HG03196 (cell line): ENCODE data around the gene CARD14.
"Not testable (repeated sequence)": the region's sequence is repeated elsewhere in the genome, so short reads cannot be mapped to it uniquely, and the experiment has no call there.

Source experiments
- ATAC-seq: cut with Tn5 transposase; IDR thresholded peaks from one replicate; pipeline ENCODE4 v1.9.1; 2021; ENCODE audit not compliant: unreplicated experiment

The CARD14 gene

DNA sequence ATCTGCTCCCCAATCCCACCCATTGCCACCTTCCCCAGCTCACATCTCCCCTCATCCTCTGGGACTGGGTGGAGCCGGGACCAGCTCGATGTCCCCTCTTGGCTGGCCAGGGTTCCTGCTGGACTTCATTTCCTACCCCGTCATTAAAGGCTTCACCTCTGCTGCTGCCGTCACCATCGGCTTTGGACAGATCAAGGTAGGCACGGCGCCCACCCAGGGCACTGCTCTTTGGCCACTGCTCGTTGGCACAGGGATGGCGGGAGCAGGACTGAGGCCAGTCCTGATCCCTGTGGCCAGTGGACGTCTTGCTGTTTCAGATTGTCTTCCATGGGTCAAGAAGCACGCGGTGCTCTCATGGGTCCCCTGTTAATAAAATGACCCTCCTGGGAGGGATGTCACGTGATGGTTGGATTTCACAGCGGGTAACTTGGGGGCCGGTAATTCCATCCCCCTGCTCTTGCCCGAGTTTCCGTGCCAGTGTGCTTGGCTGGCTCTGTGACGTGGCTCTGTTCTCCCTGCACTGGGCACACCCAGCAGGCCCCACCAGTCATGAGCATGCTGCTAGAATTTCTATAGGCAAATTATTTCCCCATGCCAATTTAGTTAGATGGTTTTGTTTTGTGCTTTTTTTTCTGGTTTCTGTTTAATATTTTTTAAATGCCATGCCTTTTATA lies 53.4 kb downstream of the CARD14 start:
- ATAC-seq: no peak

DNA sequence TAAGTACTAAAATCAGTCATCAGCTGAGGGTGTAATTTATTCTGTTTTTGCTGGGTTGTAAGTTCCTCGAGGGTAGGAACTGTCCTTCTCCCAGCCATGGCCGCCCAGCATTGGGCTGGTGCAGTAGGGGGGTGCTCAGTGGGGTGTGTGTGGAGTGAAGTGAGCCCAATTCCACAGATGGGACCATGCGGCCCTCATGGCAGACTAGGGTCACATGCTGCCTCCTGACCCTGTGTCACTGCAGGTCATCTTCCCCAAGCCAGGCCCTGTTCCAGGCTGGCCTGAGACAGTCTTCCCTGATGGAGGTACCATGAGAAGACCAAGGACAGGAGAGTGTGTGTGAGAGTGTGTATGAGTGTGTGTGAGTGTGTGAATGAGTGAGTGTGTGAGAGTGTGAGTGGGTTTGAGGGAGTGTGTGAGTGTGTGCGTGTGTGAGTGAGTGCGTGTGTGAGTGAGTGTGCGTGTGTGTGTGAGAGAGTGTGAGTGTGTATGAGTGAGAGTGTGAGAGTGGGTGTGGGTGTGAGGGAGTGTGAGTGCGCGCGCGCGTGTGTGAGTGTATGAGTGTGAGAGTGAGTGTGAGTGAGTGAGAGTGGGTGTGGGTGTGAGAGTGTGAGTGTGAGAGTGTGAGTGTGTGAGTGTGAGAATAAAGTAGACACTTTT lies 54.1 kb downstream of the CARD14 start:
- no peak for ATAC-seq

DNA sequence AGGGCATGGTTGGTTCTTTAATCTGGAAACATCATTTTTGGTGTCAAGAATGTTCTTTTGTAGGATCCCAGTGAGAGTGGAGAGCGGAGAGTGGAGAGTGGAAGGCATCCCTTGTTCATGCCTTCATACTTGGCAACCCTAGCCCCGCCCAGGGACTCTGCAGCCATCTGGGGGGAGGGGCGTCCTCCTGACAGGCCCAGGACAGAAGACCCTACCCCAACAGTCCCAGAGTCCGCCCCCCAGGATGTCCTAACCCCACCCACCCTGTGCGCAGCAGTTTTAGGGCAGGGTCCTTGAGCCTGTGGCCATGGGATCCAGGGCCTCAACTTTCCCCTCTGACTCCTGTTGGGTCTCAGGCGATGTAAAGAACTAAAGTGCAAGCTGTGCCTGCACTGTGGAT lies 54.9 kb downstream of the CARD14 start:
- ATAC-seq: no peak

DNA sequence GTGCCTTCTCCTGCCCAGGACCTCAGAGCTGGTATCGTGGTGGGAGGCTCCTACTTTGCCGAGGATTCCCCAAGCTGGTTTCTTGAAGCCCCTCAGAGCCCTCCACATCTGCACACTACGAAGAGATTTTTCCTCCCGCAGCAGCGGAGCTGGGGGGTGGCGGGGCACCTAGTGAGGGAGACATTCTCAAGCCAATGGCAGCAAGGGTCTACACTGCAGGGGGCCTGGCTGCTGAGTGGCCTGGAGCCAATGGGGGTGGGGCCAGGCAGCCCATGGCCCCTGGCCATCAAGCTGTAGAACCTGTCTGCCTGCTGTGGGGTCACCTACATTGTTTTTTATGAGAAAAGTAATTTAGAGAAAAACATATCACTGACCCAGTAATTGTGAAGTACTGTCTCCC lies 55.4 kb downstream of the CARD14 start:
- no peak for ATAC-seq

DNA sequence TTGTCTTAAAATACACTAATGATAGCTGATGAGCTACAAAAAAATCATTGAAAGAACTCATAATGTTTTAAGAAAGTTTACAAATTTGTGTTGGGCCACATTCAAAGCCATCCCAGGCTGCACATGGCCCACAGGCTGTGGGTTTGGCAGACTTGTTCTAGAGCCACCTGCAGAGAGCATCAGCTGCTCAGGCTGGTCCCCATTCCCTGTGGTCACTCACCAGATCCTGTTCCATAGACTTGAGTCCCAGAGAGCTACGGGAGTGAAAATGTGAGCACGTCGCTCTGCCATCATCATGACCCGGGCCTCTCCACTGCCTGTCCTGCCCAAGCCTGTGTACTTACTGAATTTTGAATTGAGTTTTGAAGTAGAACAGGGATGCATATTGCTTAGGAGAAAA lies 57.3 kb downstream of the CARD14 start:
- no peak for ATAC-seq

DNA sequence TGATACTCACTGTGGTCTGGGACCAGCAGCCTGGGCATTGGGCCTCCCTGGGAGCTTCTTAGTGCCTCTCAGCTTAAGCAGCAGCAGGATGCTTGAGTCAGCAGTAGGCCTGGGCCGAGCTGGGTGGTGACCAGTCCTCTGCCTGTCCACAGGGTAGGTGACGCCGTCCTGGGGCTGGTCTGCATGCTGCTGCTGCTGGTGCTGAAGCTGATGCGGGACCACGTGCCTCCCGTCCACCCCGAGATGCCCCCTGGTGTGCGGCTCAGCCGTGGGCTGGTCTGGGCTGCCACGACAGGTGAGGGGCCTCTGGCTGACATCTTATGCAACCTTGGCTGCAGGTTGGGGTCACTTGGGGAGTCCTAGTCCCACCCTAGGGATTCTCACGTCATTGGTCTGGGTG lies 57.8 kb downstream of the CARD14 start:
- ATAC-seq: no peak

DNA sequence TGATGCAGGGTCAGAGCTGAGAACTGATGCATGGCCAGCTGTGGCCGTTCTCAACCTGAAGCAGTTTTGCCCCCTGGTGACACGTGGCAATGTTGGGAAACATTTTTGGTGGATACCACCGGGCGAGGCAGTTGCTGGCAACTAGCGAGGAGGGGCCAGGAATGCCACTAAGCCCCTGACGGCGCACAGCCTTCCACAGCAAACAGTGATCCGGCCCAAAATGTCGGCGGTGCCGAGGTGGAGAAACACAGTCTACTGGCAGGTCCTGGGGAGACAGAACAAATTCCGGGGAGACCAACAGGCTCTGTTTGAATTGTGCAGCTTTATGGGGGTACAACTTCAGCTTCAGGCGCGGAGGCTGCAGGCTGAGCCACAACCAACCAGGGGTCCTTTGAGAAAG lies 58.6 kb downstream of the CARD14 start:
- ATAC-seq: no peak

DNA sequence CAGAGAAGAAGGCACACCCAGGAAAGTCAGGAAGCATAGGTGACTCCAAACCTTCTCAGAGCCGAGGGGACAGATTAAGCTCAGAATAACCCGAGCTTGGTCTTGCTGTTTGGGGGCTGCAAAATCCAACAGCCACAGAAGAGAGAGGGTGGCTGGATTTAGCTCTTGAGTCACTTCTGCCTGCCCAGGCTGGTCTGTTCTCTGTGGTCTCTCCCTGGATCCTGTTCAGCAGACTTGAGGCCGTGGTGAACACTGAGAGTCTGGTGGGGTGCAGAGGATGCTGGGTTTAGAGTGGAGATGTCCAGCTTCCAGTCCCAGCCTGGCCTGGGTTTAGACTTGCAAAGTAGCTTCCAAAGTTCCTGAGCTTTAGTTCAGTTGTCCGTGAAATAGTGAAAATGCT lies 59.2 kb downstream of the CARD14 start:
- ATAC-seq: no peak

DNA sequence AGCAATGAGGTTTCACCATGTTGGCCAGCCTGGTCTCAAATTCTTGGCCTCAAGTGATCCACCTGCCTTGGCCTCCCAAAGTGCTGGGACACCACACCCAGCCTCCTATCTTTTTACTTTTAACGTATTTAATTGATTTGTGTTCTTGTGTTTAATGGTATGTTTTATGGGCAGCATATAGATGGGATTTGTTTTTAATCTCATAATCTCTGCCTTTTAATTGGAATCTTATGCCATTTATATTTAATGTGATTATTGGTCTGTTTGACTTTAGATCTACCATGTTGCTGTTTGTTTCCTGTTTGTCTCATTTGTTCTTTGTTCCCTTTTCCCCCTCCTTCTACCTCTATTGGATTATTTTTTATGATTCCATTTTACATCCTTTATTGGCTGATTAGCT lies 62.6 kb downstream of the CARD14 start:
- ATAC-seq: no peak

DNA sequence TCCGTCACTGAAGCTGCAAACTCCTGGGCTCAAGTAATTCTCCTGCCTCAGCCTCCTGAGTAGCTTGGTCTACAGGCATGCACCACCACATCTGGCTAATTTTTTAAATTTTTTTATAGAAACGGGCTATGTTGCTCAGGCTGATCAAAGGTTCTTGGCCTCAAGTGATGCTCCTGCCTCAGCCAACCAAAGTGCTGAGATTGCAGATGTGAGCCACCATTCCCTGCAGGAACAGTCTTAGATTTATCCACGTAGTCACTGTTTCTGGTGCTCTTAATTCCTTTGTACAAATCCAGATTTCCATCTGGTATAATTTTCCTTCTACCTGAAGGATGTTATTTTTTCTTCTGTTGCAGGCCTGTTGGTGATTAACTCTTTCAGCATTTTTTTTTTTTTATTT lies 63.4 kb downstream of the CARD14 start:
- ATAC-seq: no peak

DNA sequence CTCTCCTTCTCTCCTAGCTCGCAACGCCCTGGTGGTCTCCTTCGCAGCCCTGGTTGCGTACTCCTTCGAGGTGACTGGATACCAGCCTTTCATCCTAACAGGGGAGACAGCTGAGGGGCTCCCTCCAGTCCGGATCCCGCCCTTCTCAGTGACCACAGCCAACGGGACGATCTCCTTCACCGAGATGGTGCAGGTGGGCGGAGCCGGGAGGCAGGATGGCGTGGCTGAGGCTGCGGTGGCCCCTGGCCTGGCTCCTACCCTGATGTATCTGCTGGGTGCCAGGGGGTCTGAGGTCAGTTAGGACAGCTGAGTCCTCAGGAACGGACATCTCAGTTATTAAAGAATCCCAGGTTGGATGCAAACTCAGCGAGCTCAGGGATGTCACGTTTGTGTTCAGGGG lies 67.1 kb downstream of the CARD14 start:
- no peak for ATAC-seq

DNA sequence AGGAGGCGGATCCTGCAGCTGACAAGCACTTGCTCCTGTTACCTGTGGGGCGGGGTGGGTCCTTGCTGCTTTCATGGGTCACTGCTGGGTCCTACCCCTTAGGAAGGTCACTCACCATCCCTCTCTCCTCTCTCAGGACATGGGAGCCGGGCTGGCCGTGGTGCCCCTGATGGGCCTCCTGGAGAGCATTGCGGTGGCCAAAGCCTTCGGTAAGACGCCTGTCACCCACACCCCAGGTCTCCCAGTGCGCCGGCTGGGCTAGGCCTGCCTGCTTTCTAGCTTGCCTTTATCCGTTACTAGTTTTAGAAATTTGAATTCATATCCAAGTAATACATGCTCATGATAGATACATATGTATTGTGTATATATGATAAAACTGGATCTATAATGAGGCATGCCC lies 67.6 kb downstream of the CARD14 start:
- ATAC-seq: no peak

DNA sequence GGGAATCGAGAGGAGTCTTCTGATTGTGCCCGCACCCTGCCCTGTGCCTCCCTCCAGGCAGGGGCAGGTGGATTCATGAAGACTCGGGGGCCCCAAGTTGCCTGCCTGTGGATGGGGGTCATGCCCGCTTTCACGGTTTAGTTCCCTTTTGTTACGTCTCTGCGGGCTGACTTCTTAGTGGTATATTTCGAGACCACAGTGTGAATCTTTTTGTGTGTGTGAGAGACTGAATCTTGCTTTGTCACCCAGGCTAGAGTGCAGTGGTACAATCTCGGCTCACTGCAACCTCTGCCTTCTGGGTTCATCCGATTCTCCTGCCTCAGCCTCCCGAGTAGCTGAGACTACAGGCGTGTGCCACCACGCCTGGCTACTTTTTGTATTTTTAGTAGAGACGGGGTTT lies 72.7 kb downstream of the CARD14 start:
- no peak for ATAC-seq

DNA sequence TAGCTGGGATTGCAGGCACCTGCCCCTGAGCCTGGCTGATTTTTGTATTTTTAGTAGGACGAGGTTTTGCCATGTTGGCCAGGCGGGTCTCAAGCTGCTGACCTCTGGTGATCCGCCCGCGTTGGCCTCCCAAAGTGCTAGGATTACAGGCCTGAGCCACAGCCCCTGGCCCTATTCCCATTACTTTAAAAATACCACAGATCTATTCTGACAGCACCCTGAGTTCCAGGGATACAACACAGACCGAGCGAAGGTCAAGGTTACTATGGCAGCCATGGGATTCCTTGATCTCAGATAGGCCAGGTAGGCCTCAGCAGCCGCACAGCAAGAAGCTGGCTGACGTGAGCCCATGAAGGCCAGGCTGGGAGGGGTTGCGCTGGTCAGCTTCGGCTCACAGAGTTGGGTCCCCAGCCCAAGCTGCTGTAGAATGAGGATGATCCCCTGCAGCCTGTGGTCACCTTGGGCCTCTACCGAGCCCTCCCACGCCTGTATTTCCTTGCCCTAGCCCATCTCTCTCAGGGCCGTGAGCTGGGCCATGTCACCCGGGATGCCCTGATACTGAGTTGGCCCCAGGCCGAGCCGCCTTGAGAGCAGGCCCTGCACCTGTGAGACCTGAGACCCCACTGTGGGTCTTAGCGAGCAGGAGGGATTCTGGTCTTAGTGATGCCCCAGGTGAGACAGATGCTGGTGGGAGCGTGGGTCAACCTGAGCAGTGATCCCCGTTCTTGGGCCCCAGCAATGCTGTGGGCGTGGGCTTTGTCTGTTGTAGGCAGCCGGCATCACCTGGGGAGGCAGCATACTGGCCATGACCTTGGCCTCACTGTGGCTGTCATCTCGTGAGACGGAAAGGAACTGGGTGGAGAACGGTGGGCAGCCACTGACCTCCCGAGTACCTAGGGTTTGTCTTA lies 74.0 kb downstream of the CARD14 start:
- no peak for ATAC-seq

DNA sequence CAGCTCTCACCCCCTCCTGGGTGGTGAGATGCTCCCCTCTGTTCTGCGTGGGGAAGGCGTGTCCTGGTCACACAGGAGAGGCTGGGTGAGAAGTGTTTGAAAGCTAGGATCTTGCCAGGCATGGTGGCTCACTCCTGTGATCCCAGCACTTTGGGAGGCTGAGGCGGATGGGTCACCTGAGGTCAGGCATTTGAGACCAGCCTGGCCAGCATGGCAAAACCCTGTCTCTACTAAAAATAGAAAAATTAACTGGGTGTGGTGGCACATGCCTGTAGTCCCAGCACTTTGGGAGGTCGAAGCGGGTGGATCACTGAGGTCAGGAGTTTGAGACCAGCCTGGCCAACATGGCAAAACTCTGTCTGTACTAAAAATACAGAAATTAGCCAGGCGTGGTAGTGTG lies 74.6 kb downstream of the CARD14 start:
- ATAC-seq: not testable (repeated sequence)

DNA sequence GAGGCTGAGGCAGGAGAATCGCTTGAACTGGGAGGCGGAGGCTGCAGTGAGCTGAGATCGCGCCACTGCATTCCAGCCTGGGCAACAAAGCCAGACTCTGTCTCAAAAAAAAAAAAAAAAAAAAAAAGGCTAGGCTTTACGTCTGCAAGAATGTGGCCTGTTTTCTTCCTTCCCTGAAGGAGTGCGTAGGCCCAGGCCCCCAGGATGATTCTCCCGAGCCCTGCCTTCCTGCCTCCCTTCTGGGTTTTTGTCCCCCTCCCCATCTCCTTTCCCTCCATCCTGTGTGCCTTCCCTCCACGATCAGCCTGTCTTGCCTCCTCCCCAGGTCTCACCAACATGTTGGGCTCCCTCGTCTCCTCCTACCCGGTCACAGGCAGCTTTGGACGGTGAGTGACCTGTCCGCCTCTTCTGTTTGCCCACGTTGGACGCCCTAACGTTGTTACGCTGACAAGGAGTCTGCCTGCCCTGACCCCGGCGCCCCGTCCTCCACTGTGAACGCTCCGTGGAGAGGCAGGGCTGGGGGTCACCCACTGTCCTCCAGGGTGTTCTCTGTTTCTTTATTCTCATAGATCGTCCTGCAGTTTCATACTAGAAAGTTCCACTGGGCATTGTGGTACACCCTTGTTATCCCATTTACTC lies 75.2 kb downstream of the CARD14 start:
- ATAC-seq: no peak

DNA sequence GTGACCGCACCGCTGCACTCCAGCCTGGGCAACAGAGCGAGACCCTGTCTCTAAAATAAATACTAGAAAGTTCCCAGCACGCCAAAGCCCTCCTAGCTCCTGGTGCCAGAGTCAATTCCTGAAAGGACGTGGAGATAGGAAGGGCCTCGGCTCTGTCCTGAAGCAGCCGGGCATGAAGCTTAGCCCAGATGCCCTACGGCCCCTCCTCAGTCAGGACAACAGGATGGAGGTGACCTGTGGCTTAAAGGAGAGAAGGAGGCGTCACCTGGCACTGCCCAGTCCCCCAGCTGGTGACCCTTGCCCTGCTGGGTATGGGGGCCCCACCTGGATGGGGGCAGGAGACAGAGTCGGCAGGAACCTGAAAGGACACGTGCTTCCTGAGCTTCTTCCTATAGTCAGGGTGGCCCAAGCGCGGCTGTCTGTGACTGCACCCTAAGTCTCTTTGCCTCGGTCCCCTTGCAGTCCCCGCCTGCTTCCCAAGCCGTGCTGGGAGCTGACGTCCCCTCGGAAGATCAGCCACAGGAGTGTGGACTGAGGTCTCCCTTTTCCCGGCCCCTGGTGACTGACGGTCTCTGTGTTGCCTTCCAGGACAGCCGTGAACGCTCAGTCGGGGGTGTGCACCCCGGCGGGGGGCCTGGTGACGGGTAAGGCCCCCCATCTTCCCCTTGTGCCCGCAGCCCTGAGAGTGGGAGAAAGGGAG lies 75.9 kb downstream of the CARD14 start:
- no peak for ATAC-seq

DNA sequence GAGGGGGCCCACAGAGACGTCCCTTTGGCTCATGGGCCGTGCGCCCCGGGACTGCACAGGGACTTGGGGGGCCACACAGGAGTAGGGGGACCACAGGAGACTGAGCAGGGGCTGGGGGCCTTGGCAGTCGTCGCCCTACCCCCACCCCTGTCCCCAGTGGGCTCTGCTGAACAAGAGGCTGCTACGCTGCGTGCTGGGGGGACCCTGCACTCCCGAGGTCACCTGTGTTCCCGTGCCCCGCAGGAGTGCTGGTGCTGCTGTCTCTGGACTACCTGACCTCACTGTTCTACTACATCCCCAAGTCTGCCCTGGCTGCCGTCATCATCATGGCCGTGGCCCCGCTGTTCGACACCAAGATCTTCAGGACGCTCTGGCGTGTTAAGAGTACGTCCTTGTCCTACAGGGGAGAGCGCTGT lies 76.4 kb downstream of the CARD14 start:
- no peak for ATAC-seq

DNA sequence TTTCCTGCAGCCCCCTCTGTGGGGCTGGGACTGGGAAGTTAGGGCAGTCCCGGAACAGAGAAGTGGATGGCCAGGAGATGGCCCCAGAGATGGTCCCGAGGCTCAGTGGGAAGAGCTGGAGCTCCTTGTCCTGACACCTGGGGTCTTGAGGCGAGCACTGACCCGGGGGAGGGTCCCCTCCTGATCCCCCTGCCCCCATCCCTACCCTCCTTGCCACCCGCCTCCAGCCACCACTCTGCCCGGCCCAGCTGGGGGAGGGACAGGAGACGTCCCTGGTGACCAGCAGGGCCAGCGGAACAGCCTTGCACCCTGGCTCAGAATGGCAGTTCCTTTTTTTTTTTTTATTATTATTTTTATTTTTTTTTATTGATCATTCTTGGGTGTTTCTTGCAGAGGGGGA lies 76.9 kb downstream of the CARD14 start:
- ATAC-seq: no peak

DNA sequence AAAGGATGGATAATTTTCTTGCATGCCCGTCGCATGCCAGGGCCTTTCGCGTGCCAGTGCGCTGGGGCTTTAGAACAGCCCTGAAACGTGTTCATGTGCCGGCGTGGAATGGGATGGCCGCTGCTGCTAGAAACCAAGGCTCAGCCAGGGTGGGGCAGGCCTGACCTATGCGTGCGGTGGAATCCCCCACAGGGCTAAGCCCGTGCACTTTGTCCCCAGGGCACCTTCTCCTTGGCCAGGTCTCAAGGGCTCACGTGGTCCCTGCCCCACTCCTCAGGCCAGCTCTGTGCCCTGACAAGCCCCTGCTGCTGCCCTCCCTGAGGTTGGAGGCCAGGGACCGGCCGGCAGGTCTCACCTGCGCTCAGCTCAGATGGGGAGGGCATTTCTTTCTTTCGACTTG lies 77.7 kb downstream of the CARD14 start:
- no peak for ATAC-seq
